Kidney (tissue), 14 donors: ENCODE data around the gene THUMPD2. TPM values are rescaled to one million over a fixed set of nuclear protein-coding genes. Genes with fewer than 3 reads are reported as not detected.

Experiments
- DNase-seq, 5 donors: peaks; one replicate each; pipeline ENCODE4 v3.0.0-alpha.2; 2013 to 2020
- FAIRE-seq: peaks from 2 replicates; lab custom pipeline; 2012; peaks lifted over from hg19 to GRCh38; lab: Jason Lieb, UNC
- H3K27ac ChIP-seq, 2 donors: one replicate each; pipeline ENCODE4 v1.7.0; 2013; ENCODE audit warnings: low read depth in 2 of 2, low read length in 2 of 2, inconsistent platforms in 1 of 2
- H3K27me3 ChIP-seq: one replicate; pipeline ENCODE4 v1.7.1; 2013; ENCODE audit warnings: low read length, inconsistent platforms; ENCODE audit not compliant: control insufficient read depth, insufficient read depth
- H3K36me3 ChIP-seq, 3 donors: one replicate each; pipeline versions ENCODE4 v1.7.0 to v1.7.1; 2013; ENCODE audit warnings: low read length in 3 of 3, control low read depth in 1 of 3, inconsistent platforms in 1 of 3; ENCODE audit not compliant: insufficient read depth in 3 of 3, control insufficient read depth in 2 of 3
- H3K4me1 ChIP-seq, 3 donors: one replicate each; pipeline versions ENCODE4 v1.7.0 to v1.7.1; 2013; ENCODE audit warnings: low read length in 3 of 3, inconsistent platforms in 1 of 3, low read depth in 1 of 3; ENCODE audit not compliant: control insufficient read depth in 2 of 3, insufficient read depth in 2 of 3
- H3K4me3 ChIP-seq, 3 donors: one replicate each; pipeline versions ENCODE4 v1.7.0 to v1.8.1; 2013; ENCODE audit warnings: low read length in 3 of 3, control low read depth in 1 of 3, inconsistent platforms in 1 of 3
- H3K9ac ChIP-seq, 3 donors: one replicate each; pipeline versions ENCODE4 v1.7.0 to v1.7.1; 2013; ENCODE audit warnings: low read length in 3 of 3, control low read depth in 1 of 3, inconsistent platforms in 1 of 3
- H3K9me3 ChIP-seq, 3 donors: one replicate each; pipeline versions ENCODE4 v1.7.0 to v1.7.1; 2013; ENCODE audit warnings: low read length in 3 of 3, control low read depth in 1 of 3, inconsistent platforms in 1 of 3; ENCODE audit not compliant: control insufficient read depth in 2 of 3, insufficient read depth in 1 of 3
- intact Hi-C: fragments of 100-400 bp; cut with DNase I; formaldehyde crosslinking; loops from one replicate; pipeline ENCODE4 v1.11.1; 2022
- polyA plus RNA-seq: library from polyadenylated mRNA; stranded (reverse); fragments of 350-450 nt; fragmentation: Illumina TruSeq; extraction: RNeasy Lipid Tissue Mini Kit (QIAGEN cat#74804); gene quantifications from one replicate; pipeline ENCODE4 v1.2.3, GENCODE V29; 2014; ENCODE audit warnings: low read depth, low replicate concordance; ENCODE audit not compliant: insufficient read depth
- total RNA-seq: library from RNA; stranded (reverse); fragmentation: NEBNext Ultra II Directional; extraction: Animal tissue kit (Norgen Biotek cat#: 25700); gene quantifications from one replicate; pipeline ENCODE4 v1.2.1, GENCODE V29; 2021
- TF ChIP-seq, protein P1 (sequence below): IDR thresholded peaks from 3 replicates; pipeline ENCODE4 v1.5.1; 2012; ENCODE audit warnings: mild to moderate bottlenecking, moderate library complexity, borderline replicate concordance; ENCODE audit not compliant: insufficient read depth; ENCODE audit errors: extremely low read depth
- donor health status: control.
- donor health status: control.
- donor health status: control.
- donor health status: control.
- donor health status: control.
- donor health status: DM: yes; HTN: yes; CAD: no.
- donor health status: Normal renal cell carcinoma (clear cell type).

THUMPD2 gene
- total and polyA plus RNA-seq, 2 donors from 2014 or later = 9.2 to 14.1 TPM

DNA sequence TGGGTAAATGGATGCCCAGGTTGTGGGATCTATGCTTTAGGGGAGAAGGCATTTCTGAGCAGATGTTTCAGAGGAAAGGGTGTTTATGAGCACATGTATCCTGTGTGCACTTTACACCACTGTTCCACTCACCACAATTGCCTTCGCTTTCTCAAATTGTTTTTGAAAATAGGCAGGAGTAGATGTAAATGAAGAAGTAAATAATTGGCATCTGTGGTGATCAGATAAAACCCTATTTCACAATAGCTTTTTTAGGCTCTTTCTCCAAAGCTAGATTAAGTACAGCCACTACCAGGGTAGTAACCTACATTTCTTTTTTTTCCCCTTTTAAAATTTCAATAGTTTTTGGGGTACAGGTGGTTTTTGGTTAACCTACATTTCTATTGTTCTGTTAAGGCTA is 72.7 kb downstream of the THUMPD2 start:
- intact Hi-C loops = no loop called here
- no peaks in the 10 kb centered on the region for H3K36me3 ChIP-seq
- no peaks in the 10 kb centered on the region for H3K4me1 ChIP-seq
- TF ChIP-seq, protein P1, sequence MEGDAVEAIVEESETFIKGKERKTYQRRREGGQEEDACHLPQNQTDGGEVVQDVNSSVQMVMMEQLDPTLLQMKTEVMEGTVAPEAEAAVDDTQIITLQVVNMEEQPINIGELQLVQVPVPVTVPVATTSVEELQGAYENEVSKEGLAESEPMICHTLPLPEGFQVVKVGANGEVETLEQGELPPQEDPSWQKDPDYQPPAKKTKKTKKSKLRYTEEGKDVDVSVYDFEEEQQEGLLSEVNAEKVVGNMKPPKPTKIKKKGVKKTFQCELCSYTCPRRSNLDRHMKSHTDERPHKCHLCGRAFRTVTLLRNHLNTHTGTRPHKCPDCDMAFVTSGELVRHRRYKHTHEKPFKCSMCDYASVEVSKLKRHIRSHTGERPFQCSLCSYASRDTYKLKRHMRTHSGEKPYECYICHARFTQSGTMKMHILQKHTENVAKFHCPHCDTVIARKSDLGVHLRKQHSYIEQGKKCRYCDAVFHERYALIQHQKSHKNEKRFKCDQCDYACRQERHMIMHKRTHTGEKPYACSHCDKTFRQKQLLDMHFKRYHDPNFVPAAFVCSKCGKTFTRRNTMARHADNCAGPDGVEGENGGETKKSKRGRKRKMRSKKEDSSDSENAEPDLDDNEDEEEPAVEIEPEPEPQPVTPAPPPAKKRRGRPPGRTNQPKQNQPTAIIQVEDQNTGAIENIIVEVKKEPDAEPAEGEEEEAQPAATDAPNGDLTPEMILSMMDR = no peak
- peaks cover 0 to 11% (median 0%) of the 10 kb centered on the region in 3 donors for H3K9me3 ChIP-seq
- H3K9ac ChIP-seq = no peak overlapping the region
- no peak overlapping the region for H3K27ac ChIP-seq
- no peak for DNase-seq
- no peaks in the 10 kb centered on the region for H3K27me3 ChIP-seq
- no peak overlapping the region for H3K4me3 ChIP-seq
- FAIRE-seq = no peak

DNA sequence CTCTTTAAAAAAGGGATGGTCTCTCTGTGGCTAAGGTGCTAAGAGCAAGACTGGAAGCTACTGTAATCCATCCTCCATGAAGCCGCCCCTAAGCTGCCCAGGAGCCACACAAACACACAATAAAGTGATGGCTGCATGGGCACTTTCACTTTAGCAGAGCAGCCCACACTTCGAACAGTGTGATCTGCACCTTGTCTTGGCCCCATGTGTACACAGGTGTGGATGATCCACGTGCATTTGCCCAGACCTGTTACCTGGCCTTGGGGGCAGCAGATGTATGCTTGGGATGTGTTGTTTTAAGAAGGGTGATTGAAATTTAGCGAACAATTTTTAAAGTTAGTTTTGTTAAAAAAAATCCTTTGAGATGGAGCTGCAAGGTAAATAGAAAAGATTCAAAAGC is 73.4 kb downstream of the THUMPD2 start:
- H3K9ac ChIP-seq = no peak overlapping the region
- no peaks in the 10 kb centered on the region for H3K4me1 ChIP-seq
- DNase-seq = no peak
- no peaks in the 10 kb centered on the region for H3K36me3 ChIP-seq
- intact Hi-C loops = no loop called here
- peaks cover 0 to 11% (median 0%) of the 10 kb centered on the region in 3 donors for H3K9me3 ChIP-seq
- no peak for FAIRE-seq
- no peaks in the 10 kb centered on the region for H3K27me3 ChIP-seq
- H3K4me3 ChIP-seq = no peak overlapping the region
- TF ChIP-seq, protein P1 = no peak
- no peak overlapping the region for H3K27ac ChIP-seq

DNA sequence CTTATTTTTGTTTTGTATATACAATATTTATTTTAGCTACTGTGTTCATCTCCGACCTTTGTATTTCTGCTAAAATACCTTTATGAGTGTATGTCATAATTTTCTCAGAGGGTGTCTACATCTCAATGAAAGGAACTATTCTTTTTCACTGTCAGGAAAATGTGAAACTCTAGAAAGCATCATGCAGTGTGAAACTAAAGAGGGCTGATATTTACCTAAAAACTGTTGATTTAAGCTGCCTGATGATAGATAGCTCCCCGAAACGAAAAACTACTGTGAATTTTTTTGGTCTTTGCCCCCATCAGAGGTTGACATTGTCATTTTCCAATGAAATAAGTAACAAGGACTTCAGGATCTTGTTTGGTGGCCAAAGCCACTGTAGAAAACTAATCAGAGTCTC is 74.5 kb downstream of the THUMPD2 start:
- Histone ChIP-seq H3K27ac (no peak overlapping the region), H3K9ac (no peak overlapping the region), H3K4me1 (no peaks in the 10 kb centered on the region), H3K4me3 (no peak overlapping the region), H3K27me3 (no peaks in the 10 kb centered on the region), H3K36me3 (no peaks in the 10 kb centered on the region), H3K9me3 (peaks cover 0 to 11% (median 0%) of the 10 kb centered on the region in 3 donors)
- TF ChIP-seq, protein P1 = no peak
- FAIRE-seq (no peak), DNase-seq (no peak)
- intact Hi-C loops = no loop called here
